CD4-positive, alpha-beta T cell treated with Interleukin-12 subunit alpha and Interleukin-12 subunit beta, for 1 hour (primary cell): ENCODE results near the gene RASSF3.
"Not testable (repeated sequence)": the region's sequence is repeated elsewhere in the genome, so short reads cannot be mapped to it uniquely, and the experiment has no call there.

ENCODE experiments used
- DNase-seq: peaks from one replicate; pipeline ENCODE4 v3.0.0-alpha.2; 2020

RASSF3 gene, protein sequence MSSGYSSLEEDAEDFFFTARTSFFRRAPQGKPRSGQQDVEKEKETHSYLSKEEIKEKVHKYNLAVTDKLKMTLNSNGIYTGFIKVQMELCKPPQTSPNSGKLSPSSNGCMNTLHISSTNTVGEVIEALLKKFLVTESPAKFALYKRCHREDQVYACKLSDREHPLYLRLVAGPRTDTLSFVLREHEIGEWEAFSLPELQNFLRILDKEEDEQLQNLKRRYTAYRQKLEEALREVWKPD

DNA sequence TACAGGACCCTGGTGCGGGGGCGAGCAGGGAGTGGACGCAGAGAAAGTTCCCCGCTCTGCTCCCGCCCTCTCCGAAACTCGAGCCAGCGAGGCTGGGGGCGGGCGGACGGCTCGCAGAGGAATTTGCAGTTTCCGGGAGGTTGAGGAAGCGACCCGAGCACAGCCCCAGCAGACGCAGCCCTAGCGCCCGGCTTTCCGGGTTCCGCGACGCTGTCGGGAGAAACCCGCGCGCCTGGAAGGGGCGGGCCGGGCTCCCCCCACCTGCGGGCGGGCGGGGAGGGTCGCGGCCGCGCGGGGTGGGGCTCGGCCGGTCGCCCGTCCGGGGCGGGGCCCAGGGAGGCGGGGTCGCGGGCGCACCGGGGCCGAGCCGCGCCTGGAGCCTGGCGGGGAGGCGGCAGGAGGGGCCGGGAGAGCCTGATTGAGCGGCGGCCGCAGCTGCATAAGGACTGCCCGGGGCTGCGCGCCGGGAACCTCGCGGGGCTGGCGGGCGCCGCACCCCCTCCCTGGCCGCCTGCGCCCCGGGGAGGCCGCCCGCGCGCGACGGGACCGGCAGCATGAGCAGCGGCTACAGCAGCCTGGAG, at the start of gene RASSF3:
RASSF3 (plus strand) TSS at position 417 of the 581 bp plus-strand sequence; CDS start at position 555, 138 bp downstream.
- DNase-seq: peak; percentile 85

DNA sequence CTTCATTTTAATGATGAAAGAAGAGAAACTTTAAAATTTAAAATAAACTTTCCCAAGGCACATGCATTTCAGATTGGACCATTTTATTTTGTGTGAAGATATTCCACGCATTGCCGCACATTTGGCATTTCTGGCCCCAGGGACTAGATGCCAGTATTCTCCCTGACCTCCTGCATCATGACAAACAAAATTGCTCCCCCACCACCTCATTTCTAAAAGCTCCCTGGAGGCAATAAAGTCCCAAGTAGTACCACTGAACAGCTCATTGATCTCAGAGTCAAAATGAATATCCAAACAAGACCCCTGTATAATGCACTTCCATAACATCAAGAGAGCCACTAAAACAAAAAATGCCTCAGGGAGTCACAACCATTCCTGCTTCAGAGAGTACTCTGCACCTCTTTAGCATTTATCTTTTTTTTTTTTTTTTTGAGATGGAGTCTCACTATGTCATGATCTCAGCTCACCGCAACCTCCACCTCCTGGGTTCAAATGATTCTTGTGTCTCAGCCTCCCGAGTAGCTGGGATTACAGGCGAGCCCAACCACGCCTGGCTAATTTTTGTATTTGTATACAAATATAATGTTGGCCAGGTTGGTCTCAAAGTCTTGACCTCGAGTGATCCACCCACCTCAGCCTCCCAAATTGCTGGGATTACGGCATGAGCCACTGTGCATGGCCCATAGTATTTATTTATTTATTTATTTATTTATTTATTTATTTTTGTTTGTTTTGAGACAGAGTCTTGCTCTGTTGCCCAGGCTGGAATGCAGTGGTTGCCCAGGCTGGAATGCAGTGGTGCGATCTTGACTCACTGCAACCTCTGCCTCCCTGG, 48.8 kb upstream of the RASSF3 start:
- DNase-seq: no peak

DNA sequence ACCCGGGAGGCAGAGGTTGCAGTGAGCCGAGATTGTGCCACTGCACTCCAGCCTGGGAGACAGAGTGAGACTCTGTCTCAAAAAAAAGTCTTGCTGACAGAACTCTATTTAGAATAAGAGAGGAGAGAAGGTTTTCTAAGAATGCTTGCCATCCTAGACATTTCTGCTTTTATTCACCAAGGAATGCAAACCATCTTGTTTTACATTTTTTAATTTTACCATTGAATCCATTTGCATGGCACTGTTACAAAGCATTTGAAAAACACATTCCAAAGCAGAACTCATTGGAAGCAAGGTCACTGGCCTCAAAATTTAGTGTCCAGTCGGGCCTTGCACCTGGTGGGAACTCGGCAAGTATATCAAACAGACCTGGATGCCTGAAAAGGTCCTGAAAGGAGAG, 44.2 kb upstream of the RASSF3 start:
- DNase-seq: no peak

DNA sequence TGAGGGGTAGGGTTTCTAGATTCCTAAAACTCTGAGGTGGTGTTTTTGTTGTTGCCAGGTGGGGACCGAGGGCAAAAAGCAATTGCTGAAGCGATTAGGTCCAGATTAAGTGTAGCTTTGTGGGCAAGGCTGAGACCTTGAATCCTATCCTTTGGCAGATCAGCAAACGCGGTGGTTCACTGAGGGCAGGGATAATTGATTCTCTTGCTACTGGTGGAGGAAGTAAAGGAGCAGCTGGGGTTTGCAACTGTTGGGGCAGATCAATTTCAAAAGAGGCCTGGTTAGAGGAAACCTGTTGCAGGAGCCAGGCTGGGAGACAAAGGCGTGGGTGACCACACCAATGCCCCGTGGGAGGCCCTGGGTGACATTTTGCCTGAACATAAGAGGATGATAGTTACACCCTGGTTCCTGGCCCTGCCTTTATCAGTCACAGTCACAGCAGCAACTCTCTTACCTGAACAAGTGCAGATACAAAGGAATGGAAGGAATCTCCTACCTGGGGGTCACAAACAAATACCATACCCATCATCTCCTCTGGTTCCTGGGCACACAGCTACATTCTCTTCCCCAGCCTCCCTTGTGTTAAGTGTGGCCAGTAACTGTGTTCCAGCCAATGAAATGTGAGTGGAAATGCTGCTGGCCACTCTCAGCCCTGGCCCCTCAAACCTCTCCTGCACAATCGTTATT, 43.3 kb upstream of the RASSF3 start:
- no peak for DNase-seq

DNA sequence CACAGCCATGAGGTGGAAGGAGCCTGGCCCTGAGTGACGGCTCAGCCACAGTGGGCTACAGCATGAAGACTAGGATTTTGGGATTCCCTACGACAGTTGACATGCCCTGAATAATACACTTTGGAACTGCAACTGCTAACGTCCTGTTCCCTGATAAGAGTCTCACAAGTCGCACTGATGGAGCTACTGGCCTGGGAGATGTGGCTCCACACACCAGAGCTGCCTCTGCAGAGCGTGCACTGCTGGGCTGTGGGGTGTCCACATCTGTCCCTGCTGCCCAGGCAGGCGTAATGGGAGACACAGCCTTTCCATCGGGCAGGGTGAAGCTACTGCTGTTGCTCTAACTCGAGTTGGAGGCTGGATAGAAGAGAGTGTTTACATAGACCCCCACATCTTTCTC, 42.7 kb upstream of the RASSF3 start:
- no peak for DNase-seq

DNA sequence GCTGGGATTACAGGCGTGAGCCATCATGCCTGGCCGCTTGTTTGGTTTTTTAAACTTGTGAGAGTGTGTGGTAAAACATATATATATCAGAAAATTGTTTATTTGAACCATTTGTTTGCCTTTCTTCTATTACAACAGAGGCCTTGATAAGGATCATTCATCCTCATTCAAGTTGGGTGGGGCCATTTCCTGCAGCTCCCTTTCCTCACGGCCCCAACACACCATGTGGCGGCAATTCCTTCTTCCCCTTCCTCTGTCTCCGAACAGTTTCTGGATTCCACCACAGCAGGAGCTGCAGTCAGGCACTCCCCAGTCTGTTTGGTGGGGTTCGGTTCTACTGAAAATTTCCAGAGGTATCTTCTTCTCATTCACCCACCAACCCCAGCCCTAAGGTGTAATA, 42.0 kb upstream of the RASSF3 start:
- DNase-seq: no peak

DNA sequence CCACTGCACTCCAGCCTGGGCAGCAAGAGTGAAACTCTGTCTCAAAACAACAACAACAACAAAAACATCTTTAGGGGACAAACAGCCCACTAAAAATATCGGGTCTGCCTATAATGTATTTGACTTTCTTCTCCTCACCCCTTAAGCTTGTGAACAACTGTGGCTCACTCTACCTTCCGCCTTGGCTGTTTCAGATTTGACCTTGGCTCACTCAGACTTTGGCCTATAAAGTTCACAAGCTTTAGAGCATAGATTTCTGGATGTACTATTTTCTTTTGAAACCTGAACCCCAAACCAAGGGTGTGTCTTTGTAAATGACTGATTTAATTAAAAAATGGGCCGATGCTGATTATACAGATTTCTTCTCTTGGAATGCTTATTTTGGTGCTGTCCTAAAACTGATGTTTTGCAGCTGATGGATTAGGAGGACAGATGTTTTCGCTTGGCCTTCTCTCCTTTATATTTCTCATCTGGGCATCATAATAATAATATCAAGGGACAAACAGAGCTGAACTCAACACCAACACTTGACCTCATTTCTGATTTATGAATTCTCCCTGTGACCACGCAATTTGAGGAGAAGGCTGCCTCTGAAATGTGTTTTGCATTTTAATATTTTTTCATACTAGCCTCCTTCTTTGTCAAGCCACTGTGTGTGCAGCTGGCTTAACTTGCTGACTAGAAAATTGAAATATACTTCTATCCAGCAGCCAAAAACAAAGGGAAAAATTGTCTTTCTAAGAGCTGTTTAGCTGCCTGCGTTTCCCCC, 40.2 kb upstream of the RASSF3 start:
- DNase-seq: no peak

DNA sequence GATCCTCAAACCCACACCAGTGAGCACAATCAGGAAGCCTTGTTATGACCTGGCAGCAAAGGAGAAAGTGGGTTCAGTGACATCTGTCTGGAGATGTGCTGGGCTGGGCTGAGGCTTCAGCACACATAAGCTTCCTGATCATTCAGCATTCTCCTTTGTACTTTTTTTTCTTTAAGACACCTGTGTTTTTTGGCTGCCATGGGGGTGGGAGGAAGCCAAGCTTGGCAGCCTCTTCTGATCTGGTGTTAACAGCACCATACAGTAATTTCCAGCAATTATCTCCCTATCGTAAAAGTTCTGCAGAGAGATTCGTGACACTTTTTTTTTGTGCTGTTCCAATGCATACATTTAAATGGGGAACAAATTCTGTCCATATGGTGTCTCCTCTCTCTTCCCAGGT, 38.9 kb upstream of the RASSF3 start:
- DNase-seq: no peak

DNA sequence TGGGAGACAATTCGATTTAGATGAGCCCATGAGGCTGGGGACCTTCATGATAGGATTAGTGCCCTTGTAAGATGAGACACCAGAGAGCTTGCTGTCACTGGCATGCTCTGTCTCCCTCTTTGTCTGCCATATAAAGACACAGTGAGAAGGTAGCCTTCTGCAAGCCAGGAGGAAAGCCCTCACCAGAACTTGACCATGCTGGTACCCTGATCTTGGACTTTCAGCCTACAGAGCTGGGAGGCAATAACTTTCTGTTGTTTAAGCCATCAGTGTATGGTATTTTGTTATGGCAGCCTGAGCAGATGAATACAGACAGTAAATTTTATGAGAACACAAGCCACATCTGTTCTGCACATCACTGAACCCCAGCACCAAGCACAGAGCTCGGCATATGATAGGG, 38.1 kb upstream of the RASSF3 start:
- DNase-seq: no peak

DNA sequence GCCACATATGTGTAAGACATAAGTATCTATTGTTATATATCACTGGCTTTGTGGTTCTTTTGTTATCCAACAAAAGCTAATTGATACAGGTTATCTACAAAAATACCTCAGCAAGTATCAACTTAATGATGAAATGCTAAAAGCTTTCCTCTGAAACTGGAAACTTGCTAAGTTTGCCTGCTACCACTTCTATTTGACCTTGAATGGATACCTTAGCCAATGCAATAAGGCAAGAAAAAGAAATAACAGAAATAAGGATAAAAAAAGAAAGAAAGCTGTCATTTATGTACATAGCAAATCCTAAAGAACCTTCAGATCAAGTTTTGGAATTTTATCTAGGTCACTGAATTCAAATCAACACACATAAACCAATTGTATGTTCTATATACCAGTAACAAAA, 35.5 kb upstream of the RASSF3 start:
- DNase-seq: no peak

DNA sequence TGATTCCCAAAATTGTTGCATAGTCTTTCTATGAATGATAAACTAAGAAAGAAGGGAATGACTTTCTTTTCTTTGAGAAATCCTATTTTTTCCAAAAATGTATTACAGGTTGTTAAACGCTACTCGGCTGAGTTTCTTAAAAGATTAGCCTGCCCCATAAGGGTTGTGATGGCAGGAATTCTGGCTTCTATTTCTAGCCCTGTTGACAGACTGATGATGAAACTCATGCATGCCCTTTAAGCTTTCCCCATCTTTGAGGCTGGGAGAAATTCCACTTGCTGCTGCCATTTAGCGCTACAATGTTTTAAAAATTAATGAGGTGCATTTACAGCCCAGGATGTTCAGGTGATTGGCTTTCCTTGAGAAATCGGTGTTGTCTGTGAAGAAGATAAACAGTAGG, 33.2 kb upstream of the RASSF3 start:
- no peak for DNase-seq

DNA sequence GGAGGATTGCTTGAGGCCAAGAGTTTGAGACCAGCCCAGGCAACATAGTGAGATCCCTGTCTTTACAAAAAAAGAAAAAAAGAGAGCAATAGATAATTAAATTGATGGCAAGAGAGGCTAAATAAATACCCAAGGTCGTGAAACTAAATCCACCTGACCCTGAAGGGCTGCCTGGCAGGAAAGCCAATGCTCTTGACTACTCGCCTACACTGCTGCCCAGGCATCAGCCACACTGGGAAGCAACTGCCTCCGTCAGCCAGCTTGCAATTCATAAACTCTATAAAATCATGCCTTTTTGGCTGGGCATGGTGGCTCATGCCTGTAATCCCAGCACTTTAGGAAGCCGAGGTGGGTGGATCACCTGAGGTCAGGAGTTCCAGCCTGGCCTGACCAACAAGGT, 31.7 kb upstream of the RASSF3 start:
- no peak for DNase-seq

DNA sequence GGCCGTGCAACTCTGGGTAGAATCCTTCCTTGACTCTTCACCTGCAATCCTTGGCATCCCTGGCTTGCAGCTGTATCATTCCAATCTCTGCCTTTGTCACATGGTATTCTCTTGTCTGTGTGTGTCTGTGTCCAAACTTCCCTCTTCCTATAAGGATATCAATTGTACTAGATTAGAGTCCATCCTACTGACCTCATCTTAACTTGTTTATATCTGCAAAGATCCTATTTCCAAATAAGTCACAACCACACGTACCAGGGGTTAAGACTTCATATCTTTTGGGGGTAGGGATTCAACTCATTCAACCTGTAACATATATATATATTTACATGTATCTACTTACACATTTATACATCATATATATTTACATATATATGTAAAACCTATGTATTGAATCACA, 29.6 kb upstream of the RASSF3 start:
- no peak for DNase-seq

DNA sequence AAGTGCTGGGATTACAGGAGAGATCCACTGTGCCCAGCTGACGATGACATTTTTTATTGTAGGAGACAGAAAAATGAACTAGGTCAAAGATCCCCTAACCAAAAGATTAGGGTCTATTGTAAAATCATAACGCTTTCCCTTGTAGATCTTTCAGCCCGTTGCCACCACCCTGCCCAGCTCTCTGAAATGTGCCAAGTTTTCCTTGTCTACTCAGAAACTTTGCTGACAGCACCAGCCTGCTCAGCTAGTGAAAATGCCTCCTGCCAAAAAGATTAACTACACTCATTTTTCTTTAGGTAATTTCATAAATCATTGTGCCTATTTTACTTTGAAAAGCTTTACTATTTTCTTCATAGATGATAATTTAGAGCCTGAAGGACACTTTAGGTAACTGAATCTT, 28.2 kb upstream of the RASSF3 start:
- no peak for DNase-seq

DNA sequence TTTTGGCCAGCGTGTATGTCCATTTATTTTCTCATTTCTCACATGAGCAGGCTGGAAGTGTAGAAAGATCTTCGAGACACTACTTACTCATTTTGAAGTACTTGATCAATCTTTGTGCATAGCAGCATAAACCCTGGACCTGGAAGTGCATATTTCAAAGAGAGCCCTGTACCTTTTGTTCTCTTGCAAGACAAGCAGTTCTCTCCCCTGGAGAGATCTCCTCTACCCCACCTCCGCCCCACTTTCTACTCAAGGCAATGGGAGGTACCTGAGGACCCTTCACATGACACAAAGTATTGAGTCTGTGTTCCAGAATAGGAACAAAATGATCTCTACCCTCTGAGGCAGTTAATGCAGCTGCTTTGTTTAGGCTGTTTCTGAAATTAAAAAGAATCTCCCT, 27.4 kb upstream of the RASSF3 start:
- no peak for DNase-seq

DNA sequence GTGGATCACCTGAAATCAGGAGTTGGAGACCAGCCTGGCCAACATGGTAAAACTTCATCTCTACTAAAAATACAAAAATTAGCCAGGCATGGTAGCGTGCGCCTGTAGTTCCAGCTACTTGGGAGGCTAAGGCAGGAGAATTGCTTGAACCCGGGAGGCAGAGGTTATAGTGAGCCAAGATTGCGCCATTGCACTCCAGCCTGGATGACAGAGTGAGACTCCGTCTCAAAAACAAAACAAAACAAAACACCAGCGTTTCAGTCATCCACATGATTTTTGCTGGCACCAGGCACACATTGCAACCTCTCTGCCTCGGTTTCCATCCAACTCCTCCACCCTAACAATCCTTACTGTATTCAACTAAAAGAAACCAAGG, 26.9 kb upstream of the RASSF3 start:
- DNase-seq: not testable (repeated sequence)

DNA sequence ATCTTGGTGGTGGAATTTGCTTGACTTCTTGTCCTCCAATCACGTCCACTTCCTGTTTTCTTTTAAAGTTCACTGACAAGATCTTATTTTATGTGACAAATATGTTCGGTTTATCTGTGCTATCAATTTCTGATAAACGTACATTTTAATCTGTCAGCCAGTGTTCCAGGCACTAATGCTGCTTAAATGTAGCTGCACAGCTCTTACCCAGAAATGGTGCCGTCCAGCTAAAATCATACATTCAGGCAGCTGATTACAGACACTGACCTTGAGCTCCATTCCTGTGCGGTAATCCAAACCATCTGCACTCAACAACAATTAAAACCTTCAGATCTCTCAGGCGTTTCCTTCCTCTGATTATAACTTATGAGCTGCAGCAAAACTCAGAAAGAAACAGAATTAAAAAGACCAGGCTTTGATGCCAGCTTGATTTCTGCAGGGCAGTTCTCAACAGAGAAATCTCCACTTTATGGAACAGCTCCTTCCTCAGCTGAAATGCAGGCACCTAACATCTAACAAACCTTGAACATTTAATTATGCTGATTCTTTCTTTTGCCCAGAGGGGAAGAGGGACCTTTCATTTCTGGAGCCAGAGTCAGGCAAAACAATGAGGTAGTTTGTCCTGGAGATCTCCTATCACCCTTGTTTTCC, 26.4 kb upstream of the RASSF3 start:
- no peak for DNase-seq

DNA sequence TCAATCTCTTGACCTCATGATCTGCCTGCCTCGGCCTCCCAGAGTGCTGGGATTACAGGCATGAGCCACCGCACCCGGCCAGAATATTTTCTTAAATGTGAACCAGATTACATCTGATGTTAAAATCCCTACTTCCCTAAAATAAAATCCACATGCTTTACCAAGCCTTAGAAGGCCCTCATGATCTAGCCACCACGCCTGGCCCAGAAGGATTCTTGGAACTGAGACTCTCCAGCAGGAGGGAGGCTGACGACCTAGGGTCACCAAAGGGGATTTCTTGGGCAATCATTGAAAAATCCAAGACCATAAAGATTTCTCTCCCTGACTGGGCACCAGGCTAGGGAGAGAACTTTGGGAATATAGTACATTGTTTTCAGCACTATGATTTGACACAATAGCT, 25.2 kb upstream of the RASSF3 start:
- DNase-seq: no peak

DNA sequence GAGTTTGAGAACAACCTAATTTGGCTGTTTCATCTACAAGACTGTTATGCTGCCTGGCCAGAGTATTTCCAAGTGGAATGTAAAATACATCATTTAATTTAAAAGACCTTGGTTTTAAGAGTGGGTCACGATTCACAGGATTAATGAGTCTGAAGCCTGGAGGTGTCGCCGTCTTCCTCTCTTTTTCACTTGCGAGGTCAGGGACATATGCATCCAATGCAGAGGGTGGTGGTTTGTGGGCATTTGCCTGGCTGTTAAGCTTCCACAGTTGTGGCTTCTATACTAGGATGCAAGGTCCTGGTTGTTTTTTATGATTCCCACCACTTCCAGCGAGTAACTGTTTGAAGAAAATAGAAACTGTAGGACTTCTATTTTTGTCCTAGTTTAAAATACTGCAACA, 22.8 kb upstream of the RASSF3 start:
- DNase-seq: no peak

DNA sequence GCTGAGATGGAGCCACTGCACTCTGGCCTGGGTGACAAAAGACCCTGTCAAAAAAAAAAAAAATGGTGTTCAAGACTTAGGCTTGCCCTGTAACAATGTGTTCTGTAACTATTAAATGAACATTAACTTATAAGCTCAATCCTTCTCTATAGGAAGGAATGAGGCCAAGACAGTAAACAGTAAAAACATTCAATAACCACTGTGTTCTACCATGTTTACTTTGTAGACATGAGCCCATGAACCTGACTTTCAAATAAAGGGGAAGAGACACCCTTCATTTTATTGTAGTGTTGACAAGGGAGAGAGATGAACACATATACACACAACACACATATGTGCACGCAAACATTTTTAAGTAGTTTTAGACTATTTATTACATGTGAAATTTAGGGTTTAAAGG, 20.1 kb upstream of the RASSF3 start:
- no peak for DNase-seq

DNA sequence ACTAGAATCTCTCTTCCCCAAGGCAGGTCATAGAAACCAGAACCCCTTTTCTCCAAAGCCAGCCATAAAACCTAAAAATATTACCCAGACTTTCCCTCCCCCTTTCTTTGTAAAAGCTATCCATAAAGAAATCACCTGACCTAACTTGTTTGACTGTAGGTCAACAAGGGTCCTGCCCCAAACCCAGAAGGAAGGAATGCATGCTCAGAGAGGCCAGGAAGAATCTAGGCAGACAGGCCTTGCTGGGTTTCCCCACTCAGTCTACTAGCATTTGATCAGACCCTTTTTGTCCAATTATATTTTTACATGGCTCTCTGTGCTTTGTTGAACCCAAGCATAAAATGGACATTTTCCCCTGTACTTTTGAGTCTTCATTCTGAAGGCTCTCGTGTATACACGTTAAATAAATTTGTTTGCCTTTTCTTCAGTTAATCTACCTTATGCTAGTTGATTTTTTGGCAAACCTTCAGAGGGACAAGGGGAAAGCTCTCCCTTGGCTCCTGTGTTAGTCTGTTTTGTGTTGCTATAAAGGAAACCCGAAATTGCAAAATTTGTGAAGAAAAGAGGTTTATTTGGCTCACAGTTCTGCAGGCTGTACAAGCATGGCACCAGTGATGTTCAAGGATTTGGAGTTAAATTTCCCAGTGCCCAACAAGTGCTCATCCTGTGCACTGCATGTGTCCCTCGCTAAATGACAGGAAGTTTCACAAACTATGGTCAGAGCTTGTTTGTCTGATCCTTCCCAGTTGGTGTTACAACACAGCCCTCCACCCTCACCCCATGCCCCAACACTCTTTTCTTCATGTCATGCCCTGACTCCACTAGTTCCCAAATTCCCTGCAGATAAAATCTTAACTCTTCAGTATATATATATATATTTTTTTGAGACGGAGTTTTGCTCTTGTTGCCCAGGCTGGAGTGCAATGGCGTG, 14.2 kb upstream of the RASSF3 start:
- no peak for DNase-seq
